ENCODE results near the gene WAC. TPM values are rescaled to one million over a fixed set of nuclear protein-coding genes. Genes with fewer than 3 reads are reported as not detected.
A peak's percentile ranks its signal among the peaks of the same experiment; 100 is the strongest.
"Not testable (repeated sequence)": the region's sequence is repeated elsewhere in the genome, so short reads cannot be mapped to it uniquely, and the experiment has no call there.

The WAC gene, protein sequence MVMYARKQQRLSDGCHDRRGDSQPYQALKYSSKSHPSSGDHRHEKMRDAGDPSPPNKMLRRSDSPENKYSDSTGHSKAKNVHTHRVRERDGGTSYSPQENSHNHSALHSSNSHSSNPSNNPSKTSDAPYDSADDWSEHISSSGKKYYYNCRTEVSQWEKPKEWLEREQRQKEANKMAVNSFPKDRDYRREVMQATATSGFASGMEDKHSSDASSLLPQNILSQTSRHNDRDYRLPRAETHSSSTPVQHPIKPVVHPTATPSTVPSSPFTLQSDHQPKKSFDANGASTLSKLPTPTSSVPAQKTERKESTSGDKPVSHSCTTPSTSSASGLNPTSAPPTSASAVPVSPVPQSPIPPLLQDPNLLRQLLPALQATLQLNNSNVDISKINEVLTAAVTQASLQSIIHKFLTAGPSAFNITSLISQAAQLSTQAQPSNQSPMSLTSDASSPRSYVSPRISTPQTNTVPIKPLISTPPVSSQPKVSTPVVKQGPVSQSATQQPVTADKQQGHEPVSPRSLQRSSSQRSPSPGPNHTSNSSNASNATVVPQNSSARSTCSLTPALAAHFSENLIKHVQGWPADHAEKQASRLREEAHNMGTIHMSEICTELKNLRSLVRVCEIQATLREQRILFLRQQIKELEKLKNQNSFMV
- polyA plus RNA-seq (2013, experiment 1 of 2), result 143 TPM
- polyA plus RNA-seq (2013, experiment 2 of 2), result 138 TPM

DNA sequence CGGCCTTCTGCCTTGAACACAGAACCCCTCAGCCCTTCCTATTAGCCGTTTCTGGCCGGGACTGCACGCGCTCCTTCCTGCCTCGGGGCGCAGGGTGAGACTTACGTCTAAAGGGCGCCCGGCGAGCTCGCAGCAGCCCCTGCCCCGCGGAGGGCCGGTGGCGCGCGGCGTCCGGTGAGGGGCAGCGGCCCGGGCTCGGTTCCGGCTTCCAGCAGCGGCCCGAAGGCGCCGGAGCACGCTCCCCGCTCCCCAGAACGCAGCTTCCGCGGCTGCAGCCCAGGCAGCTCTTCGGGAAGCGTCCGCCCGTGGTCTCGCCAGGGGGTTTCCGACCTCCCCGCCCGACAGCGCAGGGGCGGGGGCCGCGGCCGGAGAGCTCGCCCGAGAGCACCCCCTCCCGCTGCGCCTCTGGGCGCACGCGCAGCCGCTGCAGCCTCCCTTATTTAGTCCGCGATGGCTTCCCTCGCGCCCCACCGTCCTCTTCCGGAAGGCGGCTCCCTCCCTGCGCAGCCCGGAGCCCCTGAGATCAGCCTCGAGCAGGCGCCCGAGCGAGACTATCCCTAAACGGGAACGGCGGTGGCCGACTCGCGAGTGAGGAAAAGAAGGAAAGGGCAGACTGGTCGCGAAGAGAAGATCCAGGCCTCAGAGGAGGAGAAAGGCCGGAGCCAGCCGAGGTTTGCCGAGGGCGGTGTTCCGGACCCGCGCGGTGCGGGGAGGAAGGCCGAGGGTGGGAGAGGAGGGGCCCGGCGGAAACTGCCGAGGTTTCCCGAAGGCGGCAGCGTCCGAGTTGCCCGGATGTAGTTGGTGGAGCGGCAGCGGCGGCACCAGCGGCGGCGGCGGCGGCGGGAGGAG, at the start of gene WAC:
TSS of gene WAC (plus strand) at position 782 of the 849 bp plus-strand sequence. CDS start 462 bp downstream, outside the sequence.
- Histone ChIP-seq H3K4me1 (ENCODE audit: control insufficient read depth, insufficient read depth, low read length, poor library complexity, severe bottlenecking) (peaks cover 10% of the 10 kb centered on the region), H3K36me3 (ENCODE audit: control insufficient read depth, insufficient read depth, low read length) (peaks cover 36% of the 10 kb centered on the region), H3K4me3 (ENCODE audit: extremely low read depth, insufficient read depth, low read length, poor library complexity, severe bottlenecking) (peak within 1 kb of the TSS; percentile 79), H3K9me3 (ENCODE audit: control insufficient read depth, low read length) (no peaks in the 10 kb centered on the region), H3K27ac (ENCODE audit: low read depth, low read length, severe bottlenecking) (peak within 1 kb of the TSS; percentile 99)
- WGBS, 2 experiments (ENCODE audit: insufficient coverage in 2 of 2), result 0% methylated on average over 80 to 81 of the region's 102 CpGs

DNA sequence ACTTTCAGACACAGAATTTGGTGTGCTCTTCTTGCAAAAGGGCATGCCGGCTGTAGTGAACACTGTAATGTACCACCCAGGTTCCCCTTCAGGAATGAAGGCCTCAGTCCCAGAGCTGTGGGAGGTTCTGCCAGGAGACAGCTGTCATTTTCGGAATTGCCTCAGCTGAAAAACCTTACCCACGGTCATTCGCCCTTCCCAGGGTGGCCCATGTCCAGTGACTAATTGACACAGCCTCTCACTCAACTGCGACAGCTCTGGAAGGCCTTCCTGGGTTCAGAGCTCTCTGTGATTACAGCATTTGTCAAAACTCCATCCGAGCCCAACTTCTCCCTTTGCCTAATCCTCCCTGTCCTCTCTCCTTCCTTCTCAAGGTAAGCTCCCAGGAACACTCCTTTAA, 43.7 kb upstream of the WAC start:
- H3K36me3 ChIP-seq (ENCODE audit: control insufficient read depth, insufficient read depth, low read length), result no peaks in the 10 kb centered on the region
- no peak overlapping the region for H3K4me3 ChIP-seq (ENCODE audit: extremely low read depth, insufficient read depth, low read length, poor library complexity, severe bottlenecking)
- H3K27ac ChIP-seq (ENCODE audit: low read depth, low read length, severe bottlenecking), result no peak overlapping the region
- no peaks in the 10 kb centered on the region for H3K9me3 ChIP-seq (ENCODE audit: control insufficient read depth, low read length)
- no peaks in the 10 kb centered on the region for H3K4me1 ChIP-seq (ENCODE audit: control insufficient read depth, insufficient read depth, low read length, poor library complexity, severe bottlenecking)
- 98% methylated on average over 5 of the region's 6 CpGs for whole genome bisulfite sequencing, 2 experiments (ENCODE audit: insufficient coverage in 2 of 2)

DNA sequence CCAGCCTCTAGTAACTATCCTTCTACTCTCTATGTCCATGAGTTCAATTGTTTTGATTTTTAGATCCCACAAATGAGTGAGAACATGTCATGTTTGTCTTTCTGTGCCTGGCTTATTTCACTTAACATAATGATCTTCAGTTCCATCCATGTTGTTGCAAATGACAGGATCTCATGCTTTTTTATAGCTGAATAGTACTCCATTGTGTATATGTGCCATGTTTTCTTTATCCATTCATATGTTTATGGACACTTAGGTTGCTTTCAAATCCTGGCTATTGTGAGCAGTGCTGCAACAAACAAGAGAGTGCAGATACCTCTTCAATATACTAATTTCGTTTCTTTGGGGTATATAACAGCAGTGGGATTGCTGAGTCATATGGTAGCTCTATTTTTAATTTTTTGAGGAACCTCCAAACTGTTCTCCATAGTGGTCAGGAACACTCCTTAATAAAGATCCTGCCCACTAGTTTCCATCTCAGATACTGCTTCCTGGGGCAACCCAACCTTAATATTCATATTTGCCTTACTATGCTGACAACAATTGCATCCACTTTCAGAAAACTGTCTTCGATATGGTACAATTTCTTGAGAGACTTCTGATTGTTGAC, 42.6 kb upstream of the WAC start:
- H3K4me1 ChIP-seq (ENCODE audit: control insufficient read depth, insufficient read depth, low read length, poor library complexity, severe bottlenecking); H3K9me3 ChIP-seq (ENCODE audit: control insufficient read depth, low read length); H3K36me3 ChIP-seq (ENCODE audit: control insufficient read depth, insufficient read depth, low read length); H3K4me3 ChIP-seq (ENCODE audit: extremely low read depth, insufficient read depth, low read length, poor library complexity, severe bottlenecking); H3K27ac ChIP-seq (ENCODE audit: low read depth, low read length, severe bottlenecking): not testable (repeated sequence)
- no CpG with 5 or more reads among the region's 2 CpGs for WGBS, 2 experiments (ENCODE audit: insufficient coverage in 2 of 2)

DNA sequence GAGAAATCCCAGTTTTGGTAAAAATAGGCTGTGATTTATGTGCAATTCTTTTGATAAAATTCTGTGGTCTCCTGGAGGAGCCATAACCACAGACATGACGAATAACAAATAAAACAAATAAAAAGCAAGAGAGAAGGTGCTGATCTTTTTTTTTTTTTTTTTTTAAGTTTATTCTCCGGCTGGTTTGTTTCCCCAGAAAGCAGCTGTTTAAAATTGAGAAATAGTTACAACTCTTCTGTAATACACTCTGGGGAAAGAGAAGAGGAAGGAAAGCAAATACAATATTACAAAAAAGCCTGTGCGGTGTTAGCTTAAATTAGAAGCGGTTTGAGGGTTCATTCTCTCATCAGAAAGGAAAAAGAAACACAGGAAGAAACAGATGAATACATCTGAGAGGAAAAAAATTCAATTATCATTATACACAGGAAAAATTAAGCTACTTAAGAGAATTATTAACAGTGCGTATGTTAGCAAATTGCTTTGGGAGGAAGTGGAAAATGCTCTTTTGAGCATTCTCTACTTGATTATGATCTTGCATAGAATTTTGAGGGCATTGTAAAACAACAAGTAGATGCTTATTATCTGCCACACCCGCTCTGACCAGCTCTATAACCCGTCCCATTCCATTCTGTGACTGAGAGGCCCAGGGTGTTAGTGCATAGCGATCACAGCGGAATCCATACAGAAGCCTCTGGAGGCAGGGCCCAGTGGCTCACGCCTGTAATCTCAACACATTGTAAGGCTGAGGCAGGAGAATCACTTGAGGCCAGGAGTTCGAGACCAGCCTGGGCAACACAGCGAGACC, 40.6 kb upstream of the WAC start:
- H3K4me3 ChIP-seq (ENCODE audit: extremely low read depth, insufficient read depth, low read length, poor library complexity, severe bottlenecking), result no peak overlapping the region
- 88 to 90% methylated on average over 3 to 4 of the region's 12 CpGs for WGBS, 2 experiments (ENCODE audit: insufficient coverage in 2 of 2)
- no peaks in the 10 kb centered on the region for H3K4me1 ChIP-seq (ENCODE audit: control insufficient read depth, insufficient read depth, low read length, poor library complexity, severe bottlenecking)

DNA sequence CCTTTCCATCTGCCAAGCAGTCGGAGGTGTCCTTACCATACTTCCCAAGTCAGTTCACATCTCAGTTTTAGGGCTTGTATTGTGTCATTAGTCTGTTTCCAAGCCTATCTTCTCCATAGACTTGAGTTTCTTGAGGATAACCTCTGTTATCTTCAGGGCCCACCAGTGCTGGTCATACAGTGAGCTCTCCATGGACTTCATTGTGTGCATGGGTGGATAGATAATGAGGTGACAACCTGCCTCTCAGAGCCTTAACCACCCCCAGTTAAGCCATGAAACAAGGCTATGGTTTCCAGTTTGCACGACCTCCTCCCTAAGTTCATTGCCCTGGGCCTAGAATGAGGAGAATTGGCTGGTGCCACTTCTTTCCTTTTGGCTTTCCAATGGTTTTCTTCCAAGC, 38.5 kb upstream of the WAC start:
- WGBS, 2 experiments (ENCODE audit: insufficient coverage in 2 of 2), result 85 to 100% methylated on average over 1 to 2 of the region's 2 CpGs
- Histone ChIP-seq H3K9me3 (ENCODE audit: control insufficient read depth, low read length) (no peaks in the 10 kb centered on the region), H3K27ac (ENCODE audit: low read depth, low read length, severe bottlenecking) (no peak overlapping the region), H3K36me3 (ENCODE audit: control insufficient read depth, insufficient read depth, low read length) (no peaks in the 10 kb centered on the region), H3K4me3 (ENCODE audit: extremely low read depth, insufficient read depth, low read length, poor library complexity, severe bottlenecking) (no peak overlapping the region), H3K4me1 (ENCODE audit: control insufficient read depth, insufficient read depth, low read length, poor library complexity, severe bottlenecking) (no peaks in the 10 kb centered on the region)

More for the DNA sequence above, 40.6 kb upstream of the WAC start:
- Histone ChIP-seq H3K36me3 (ENCODE audit: control insufficient read depth, insufficient read depth, low read length) (no peaks in the 10 kb centered on the region), H3K9me3 (ENCODE audit: control insufficient read depth, low read length) (no peaks in the 10 kb centered on the region), H3K27ac (ENCODE audit: low read depth, low read length, severe bottlenecking) (no peak overlapping the region)

DNA sequence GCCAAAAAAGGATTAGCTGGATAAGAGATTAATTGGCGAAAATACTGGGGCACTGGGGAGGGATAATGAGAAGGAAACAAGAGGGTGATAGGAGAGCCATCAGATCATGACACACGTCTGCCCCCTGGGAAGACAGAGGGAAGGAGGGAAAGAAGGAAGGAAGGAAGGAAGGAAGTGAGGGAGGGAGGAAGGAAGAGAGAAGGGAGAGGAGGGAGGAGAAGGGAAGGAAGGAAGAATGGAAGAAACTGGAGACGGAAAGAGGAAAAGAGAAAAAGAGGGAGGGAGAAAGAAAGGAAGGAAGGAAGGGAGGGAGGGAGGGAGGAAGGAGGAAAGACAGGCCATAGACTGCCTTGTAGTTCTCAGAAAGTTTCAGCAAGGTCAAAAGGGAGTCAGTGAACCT, 37.8 kb upstream of the WAC start:
- no peaks in the 10 kb centered on the region for H3K4me1 ChIP-seq (ENCODE audit: control insufficient read depth, insufficient read depth, low read length, poor library complexity, severe bottlenecking)
- no peaks in the 10 kb centered on the region for H3K9me3 ChIP-seq (ENCODE audit: control insufficient read depth, low read length)
- no peak overlapping the region for H3K4me3 ChIP-seq (ENCODE audit: extremely low read depth, insufficient read depth, low read length, poor library complexity, severe bottlenecking)
- H3K27ac ChIP-seq (ENCODE audit: low read depth, low read length, severe bottlenecking), result no peak overlapping the region
- H3K36me3 ChIP-seq (ENCODE audit: control insufficient read depth, insufficient read depth, low read length), result no peaks in the 10 kb centered on the region
- WGBS, 2 experiments (ENCODE audit: insufficient coverage in 2 of 2), result 73 to 92% methylated on average over 3 of the region's 3 CpGs

DNA sequence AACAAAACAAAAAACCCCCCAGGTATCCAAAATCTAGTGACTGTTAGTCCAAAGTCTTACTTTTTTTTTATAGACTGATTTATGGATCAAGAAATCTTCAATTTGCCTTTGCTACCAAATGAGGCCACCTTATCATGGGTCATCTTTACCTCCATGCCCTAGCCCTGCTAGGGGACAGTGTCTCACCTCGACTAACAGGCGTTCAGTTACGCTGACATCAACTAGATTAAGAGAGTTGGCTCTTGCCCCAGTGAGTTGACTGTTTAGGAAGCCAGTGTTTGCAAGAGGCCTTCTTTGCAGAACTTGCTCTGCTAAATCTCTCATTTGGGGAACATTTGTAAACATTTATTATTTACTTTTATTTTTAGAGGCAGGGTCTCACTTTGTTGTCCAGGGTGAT, 36.9 kb upstream of the WAC start:
- WGBS, 2 experiments (ENCODE audit: insufficient coverage in 2 of 2), result 96 to 100% methylated on average over 3 of the region's 3 CpGs
- H3K4me3 ChIP-seq (ENCODE audit: extremely low read depth, insufficient read depth, low read length, poor library complexity, severe bottlenecking), result no peak overlapping the region
- no peaks in the 10 kb centered on the region for H3K36me3 ChIP-seq (ENCODE audit: control insufficient read depth, insufficient read depth, low read length)
- H3K27ac ChIP-seq (ENCODE audit: low read depth, low read length, severe bottlenecking), result no peak overlapping the region
- H3K4me1 ChIP-seq (ENCODE audit: control insufficient read depth, insufficient read depth, low read length, poor library complexity, severe bottlenecking), result no peaks in the 10 kb centered on the region
- H3K9me3 ChIP-seq (ENCODE audit: control insufficient read depth, low read length), result no peaks in the 10 kb centered on the region

DNA sequence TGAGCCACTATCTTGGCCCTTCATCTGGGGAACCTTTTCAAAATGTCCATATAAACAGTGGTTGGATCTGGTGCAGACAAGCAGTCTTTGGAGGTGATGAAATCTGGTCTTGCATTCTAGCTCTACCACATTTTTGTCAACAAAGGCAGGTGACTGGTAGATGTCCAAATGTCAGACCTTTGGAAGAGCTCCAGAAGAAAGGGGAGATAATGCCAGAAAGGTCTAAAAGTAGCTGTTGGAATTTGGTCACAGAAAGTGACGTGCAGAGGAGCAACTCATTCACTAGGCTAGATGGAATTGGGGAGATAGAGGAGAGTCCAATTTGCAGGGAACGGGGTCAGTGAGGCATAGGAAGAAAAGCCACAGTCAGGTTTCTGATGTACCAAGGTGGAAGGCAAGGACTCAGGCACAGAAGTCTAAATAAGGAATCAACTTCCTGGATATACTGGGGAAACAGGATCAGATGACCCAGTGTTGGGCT, 36.4 kb upstream of the WAC start:
- Histone ChIP-seq H3K4me1 (ENCODE audit: control insufficient read depth, insufficient read depth, low read length, poor library complexity, severe bottlenecking) (no peaks in the 10 kb centered on the region), H3K27ac (ENCODE audit: low read depth, low read length, severe bottlenecking) (no peak overlapping the region), H3K36me3 (ENCODE audit: control insufficient read depth, insufficient read depth, low read length) (no peaks in the 10 kb centered on the region), H3K4me3 (ENCODE audit: extremely low read depth, insufficient read depth, low read length, poor library complexity, severe bottlenecking) (no peak overlapping the region), H3K9me3 (ENCODE audit: control insufficient read depth, low read length) (no peaks in the 10 kb centered on the region)
- WGBS, 2 experiments (ENCODE audit: insufficient coverage in 2 of 2), result 85 to 91% methylated on average over 2 of the region's 2 CpGs

DNA sequence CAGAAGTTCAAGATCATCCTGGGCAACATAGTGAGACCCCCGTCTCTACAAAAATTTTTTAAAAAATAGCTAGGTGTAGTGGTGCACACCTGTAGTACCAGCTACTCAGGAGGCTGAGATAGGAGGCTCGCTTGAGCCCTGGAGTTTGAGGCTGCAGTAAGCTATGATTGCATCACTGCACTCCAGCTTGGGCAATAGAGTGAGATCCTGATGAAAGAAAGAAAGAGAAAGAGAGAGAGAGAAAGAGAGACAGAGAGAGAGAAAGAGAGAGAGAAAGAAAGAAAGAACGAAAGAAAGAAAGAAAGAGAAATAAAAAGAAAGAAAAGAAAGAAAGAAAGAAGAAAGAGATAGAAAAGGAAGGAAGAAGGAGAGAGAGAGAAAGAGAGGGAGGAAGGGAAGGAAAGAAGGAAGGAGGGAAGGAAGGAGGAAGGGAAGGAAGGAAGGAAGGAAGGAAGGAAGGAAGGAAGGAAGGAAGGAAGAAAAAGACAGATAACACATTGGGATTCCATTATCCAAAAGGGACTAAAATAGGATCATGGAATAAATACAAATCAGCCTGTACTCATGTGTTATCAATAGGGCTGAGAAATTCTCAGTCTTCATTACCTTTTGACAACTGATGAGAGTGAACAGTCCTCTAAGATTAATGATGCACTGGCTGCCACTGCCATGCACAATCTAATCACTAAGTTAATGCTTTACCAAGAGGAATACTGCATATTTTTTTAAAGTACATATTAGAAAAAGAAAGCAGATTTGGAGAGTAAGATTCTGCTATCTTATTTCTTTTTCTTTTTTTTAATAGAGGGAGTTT, 35.4 kb upstream of the WAC start:
- no peak overlapping the region for H3K27ac ChIP-seq (ENCODE audit: low read depth, low read length, severe bottlenecking)
- H3K4me3 ChIP-seq (ENCODE audit: extremely low read depth, insufficient read depth, low read length, poor library complexity, severe bottlenecking), result no peak overlapping the region
- 88 to 91% methylated on average over 1 to 3 of the region's 3 CpGs for WGBS, 2 experiments (ENCODE audit: insufficient coverage in 2 of 2)
- no peaks in the 10 kb centered on the region for H3K9me3 ChIP-seq (ENCODE audit: control insufficient read depth, low read length)
- H3K4me1 ChIP-seq (ENCODE audit: control insufficient read depth, insufficient read depth, low read length, poor library complexity, severe bottlenecking), result no peaks in the 10 kb centered on the region
- H3K36me3 ChIP-seq (ENCODE audit: control insufficient read depth, insufficient read depth, low read length), result no peaks in the 10 kb centered on the region

Data from mesodermal cell (in vitro differentiated cells).